Liver (tissue), 9 donors: ENCODE results near the gene SLC49A4. TPM values are rescaled to one million over a fixed set of nuclear protein-coding genes. Genes with fewer than 3 reads are reported as not detected.

Source experiments
- DNase-seq: peaks from one replicate; pipeline ENCODE4 v3.0.0-alpha.2; 2017; ENCODE audit warnings: low spot score
- H3K27ac ChIP-seq, 2 donors: one replicate each; pipeline ENCODE4 v1.7.0; 2013; ENCODE audit warnings: inconsistent platforms in 2 of 2, low read length in 2 of 2, control low read depth in 1 of 2, low read depth in 1 of 2, mild to moderate bottlenecking in 1 of 2
- H3K27me3 ChIP-seq, 4 donors: one replicate each; pipeline versions ENCODE4 v1.6.1 to v1.7.0; 2013; ENCODE audit warnings: low read length in 3 of 4, inconsistent platforms in 1 of 4, mild to moderate bottlenecking in 1 of 4, moderate library complexity in 1 of 4; ENCODE audit not compliant: control insufficient read depth in 4 of 4, insufficient read depth in 4 of 4
- H3K36me3 ChIP-seq, 4 donors: one replicate each; pipeline versions ENCODE4 v1.6.1 to v1.7.0; 2013; ENCODE audit warnings: low read length in 3 of 4, mild to moderate bottlenecking in 3 of 4, low read depth in 1 of 4, moderate library complexity in 1 of 4; ENCODE audit not compliant: control insufficient read depth in 4 of 4, insufficient read depth in 3 of 4
- H3K4me1 ChIP-seq, 4 donors: one replicate each; pipeline versions ENCODE4 v1.6.1 to v1.7.0; 2013; ENCODE audit warnings: low read length in 3 of 4, mild to moderate bottlenecking in 3 of 4, moderate library complexity in 1 of 4; ENCODE audit not compliant: control insufficient read depth in 4 of 4, insufficient read depth in 4 of 4
- H3K4me3 ChIP-seq, 3 donors: one replicate each; pipeline versions ENCODE4 v1.6.1 to v1.7.0; 2013; ENCODE audit warnings: low read length in 3 of 3, control low read depth in 1 of 3, low read depth in 1 of 3, mild to moderate bottlenecking in 1 of 3
- H3K9ac ChIP-seq, 2 donors: one replicate each; pipeline ENCODE4 v1.7.0; 2013; ENCODE audit warnings: low read length in 2 of 2, mild to moderate bottlenecking in 2 of 2, moderate library complexity in 2 of 2, control low read depth in 1 of 2, low read depth in 1 of 2
- H3K9me3 ChIP-seq, 4 donors: one replicate each; pipeline versions ENCODE4 v1.6.1 to v1.7.0; 2013; ENCODE audit warnings: low read length in 3 of 4; ENCODE audit not compliant: control insufficient read depth in 4 of 4
- FOXA1 ChIP-seq: IDR thresholded peaks from 2 replicates; pipeline ENCODE4 v1.6.1; 2016; ENCODE audit warnings: antibody characterized with exemption
- YY1 ChIP-seq: IDR thresholded peaks from 2 replicates; pipeline ENCODE4 v1.6.1; 2016; ENCODE audit warnings: antibody characterized with exemption, mild to moderate bottlenecking
- WGBS: extraction: QIAGEN DNeasy Blood & Tissue Kit; methylation state at CpG from one replicate; pipeline ENCODE4 v1.1.7; 2013; 5-methylcytosine and 5-hydroxymethylcytosine counted together
- polyA plus RNA-seq, 2 donors: library from polyadenylated mRNA; stranded (reverse) in 1 of 2; unstranded in 1 of 2; fragments of 200-250 nt in 1 of 2; fragments of >200 nt in 1 of 2; fragmentation: Nextera tagmentation in 1 of 2; extraction: Ambion mirVana in 1 of 2; gene quantifications; one replicate each; pipeline versions ENCODE4 v1.2.1 to v1.2.3, GENCODE V29; 2013 to 2015
- total RNA-seq, 2 donors: library from RNA; depleted of rRNA; stranded (reverse); fragments of >200 nt; gene quantifications; one replicate each; pipeline ENCODE4 v1.2.3, GENCODE V29; 2014
- TF ChIP-seq, protein P1 (sequence below): fragments of 150-350 bp; IDR thresholded peaks from 2 replicates; pipeline ENCODE4 v1.5.1; 2017; ENCODE audit warnings: improper control_type of control experiment, low read depth, low read length; ENCODE audit not compliant: missing input control
- TF ChIP-seq, protein P2 (sequence below): IDR thresholded peaks from 2 replicates; pipeline ENCODE4 v1.6.1; 2016; ENCODE audit warnings: antibody characterized with exemption, mild to moderate bottlenecking
- TF ChIP-seq, protein P3 (sequence below): IDR thresholded peaks from 2 replicates; pipeline ENCODE4 v1.6.1; 2016; ENCODE audit warnings: antibody characterized with exemption
- TF ChIP-seq, protein P4 (sequence below): IDR thresholded peaks from 2 replicates; pipeline ENCODE4 v1.6.1; 2016; ENCODE audit warnings: antibody characterized with exemption
- donor health status: healthy.
- donor health status: healthy.
- donor health status: healthy.
- donor health status: healthy.
- donor health status: healthy.

Gene SLC49A4
- total and polyA plus RNA-seq, 4 donors, result 3.3 to 11.1 (median 6.3) TPM

DNA sequence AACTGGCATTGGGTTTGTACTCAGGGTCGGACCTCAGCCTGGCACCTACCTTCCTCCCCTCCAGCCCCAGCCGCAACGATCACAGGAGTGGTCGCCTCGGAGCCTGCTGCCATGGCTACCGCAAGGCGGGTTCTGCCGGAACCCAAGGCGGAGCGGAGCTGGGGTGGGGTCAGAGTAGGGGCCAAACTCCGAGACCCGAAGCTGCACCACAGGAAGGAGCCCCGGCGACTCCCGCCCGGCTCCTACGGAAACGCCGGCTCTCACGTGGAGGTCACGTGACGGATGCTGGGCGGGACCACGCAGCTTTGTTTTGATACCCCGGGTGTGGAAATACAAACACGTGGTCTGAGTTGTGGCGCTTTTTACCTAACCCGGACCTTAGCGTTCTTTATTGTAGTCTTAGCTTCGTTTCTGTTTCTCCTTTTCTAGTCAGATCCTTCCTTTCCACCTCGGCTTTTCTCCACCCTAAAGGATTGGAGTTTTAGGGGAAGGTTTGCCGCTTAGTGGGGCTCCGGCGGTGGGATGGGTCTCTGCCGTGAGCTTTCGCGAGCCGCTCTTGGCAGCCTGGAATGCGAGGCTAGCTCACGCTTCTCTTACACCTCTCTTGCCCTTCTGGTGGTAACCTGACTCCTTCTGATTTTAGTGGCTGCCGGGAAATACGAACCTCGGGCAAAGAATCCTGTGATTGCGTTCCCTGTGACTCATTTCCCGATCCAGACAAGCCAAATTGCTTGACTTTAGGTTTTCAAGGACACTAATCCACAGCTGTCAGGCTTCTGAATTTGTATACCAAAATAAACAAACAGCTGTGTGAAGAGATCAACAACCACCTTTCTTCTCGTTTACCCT is 1.1 kb upstream of the SLC49A4 start, which contains the start of gene HSPBAP1 (continued):
- TF ChIP-seq, protein P1, sequence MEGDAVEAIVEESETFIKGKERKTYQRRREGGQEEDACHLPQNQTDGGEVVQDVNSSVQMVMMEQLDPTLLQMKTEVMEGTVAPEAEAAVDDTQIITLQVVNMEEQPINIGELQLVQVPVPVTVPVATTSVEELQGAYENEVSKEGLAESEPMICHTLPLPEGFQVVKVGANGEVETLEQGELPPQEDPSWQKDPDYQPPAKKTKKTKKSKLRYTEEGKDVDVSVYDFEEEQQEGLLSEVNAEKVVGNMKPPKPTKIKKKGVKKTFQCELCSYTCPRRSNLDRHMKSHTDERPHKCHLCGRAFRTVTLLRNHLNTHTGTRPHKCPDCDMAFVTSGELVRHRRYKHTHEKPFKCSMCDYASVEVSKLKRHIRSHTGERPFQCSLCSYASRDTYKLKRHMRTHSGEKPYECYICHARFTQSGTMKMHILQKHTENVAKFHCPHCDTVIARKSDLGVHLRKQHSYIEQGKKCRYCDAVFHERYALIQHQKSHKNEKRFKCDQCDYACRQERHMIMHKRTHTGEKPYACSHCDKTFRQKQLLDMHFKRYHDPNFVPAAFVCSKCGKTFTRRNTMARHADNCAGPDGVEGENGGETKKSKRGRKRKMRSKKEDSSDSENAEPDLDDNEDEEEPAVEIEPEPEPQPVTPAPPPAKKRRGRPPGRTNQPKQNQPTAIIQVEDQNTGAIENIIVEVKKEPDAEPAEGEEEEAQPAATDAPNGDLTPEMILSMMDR, result no peak
- TF ChIP-seq, protein P2, sequence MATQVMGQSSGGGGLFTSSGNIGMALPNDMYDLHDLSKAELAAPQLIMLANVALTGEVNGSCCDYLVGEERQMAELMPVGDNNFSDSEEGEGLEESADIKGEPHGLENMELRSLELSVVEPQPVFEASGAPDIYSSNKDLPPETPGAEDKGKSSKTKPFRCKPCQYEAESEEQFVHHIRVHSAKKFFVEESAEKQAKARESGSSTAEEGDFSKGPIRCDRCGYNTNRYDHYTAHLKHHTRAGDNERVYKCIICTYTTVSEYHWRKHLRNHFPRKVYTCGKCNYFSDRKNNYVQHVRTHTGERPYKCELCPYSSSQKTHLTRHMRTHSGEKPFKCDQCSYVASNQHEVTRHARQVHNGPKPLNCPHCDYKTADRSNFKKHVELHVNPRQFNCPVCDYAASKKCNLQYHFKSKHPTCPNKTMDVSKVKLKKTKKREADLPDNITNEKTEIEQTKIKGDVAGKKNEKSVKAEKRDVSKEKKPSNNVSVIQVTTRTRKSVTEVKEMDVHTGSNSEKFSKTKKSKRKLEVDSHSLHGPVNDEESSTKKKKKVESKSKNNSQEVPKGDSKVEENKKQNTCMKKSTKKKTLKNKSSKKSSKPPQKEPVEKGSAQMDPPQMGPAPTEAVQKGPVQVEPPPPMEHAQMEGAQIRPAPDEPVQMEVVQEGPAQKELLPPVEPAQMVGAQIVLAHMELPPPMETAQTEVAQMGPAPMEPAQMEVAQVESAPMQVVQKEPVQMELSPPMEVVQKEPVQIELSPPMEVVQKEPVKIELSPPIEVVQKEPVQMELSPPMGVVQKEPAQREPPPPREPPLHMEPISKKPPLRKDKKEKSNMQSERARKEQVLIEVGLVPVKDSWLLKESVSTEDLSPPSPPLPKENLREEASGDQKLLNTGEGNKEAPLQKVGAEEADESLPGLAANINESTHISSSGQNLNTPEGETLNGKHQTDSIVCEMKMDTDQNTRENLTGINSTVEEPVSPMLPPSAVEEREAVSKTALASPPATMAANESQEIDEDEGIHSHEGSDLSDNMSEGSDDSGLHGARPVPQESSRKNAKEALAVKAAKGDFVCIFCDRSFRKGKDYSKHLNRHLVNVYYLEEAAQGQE, result no peak
- TF ChIP-seq YY1, result peak; percentile 32
- TF ChIP-seq FOXA1, result no peak

DNA sequence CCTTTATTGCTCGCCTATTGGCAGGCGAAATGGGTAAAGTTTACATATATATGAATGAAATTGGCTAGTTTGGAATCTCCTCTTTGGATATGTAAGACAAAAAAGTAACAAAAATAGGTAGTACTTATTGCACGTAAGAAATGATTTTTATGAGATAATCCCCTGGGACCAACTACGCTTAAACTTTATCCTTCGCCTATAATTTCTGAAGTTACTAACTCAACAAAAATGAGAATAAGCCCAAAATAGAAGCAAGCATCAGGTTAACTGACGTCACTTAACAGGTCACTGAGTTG is 438 bp upstream of the SLC49A4 start:
- peak overlapping the region; percentile 65 to 87 (median 79) for H3K4me3 ChIP-seq
- no peak for DNase-seq
- H3K4me1 ChIP-seq, result peaks cover 2 to 27% (median 15%) of the 10 kb centered on the region in 4 donors
- H3K36me3 ChIP-seq, result no peaks in the 10 kb centered on the region
- no peaks in the 10 kb centered on the region for H3K9me3 ChIP-seq
- TF ChIP-seq, protein P2, result no peak
- TF ChIP-seq, protein P3, sequence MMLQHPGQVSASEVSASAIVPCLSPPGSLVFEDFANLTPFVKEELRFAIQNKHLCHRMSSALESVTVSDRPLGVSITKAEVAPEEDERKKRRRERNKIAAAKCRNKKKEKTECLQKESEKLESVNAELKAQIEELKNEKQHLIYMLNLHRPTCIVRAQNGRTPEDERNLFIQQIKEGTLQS, result peak; percentile 7
- peak overlapping the region; percentile 87 for H3K9ac ChIP-seq
- H3K27ac ChIP-seq, result peak overlapping the region; percentile 95 to 96
- under 1% methylated on average over 6 of the region's 6 CpGs for WGBS
- H3K27me3 ChIP-seq, result no peaks in the 10 kb centered on the region

DNA sequence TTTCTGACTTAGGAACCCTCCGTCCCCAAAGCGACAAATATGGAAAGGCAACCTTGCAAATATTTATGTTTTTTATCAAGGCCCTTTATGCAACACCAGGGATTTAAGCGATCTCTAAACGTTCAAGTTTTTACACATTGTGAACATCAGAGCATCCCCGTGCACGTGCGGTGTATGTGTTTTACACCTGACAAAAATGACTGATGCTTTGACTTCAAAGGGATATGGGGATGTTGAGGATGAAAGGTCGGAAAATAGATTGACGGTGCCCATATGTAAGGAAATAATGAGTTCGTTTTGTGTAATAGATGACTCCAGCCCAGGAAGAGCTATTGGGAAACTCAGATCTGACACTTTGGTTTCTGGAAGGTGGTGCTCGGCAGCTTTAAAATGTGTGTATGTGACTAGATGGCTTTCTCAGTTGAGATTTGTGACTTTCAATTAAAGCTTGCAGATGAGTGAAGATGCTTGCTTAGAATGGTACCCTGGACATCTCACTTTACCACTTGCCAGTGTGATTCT is 866 bp downstream of the SLC49A4 start:
- peak; percentile 5 for TF ChIP-seq YY1
- TF ChIP-seq, protein P4, sequence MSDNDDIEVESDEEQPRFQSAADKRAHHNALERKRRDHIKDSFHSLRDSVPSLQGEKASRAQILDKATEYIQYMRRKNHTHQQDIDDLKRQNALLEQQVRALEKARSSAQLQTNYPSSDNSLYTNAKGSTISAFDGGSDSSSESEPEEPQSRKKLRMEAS, result no peak
- 30% methylated on average over 11 of the region's 11 CpGs for WGBS

More for the DNA sequence above, 866 bp downstream of the SLC49A4 start:
- Histone ChIP-seq H3K9ac (peak overlapping the region; percentile 73 to 87), H3K36me3 (no peaks in the 10 kb centered on the region), H3K27me3 (no peaks in the 10 kb centered on the region), H3K27ac (peak overlapping the region; percentile 95 to 96), H3K4me1 (peaks cover 2 to 27% (median 15%) of the 10 kb centered on the region in 4 donors), H3K4me3 (peak overlapping the region; percentile 79 to 89 (median 87)), H3K9me3 (no peaks in the 10 kb centered on the region)
- no peak for DNase-seq
